HUES6 (cell line): ENCODE results near the gene PABPC4L.

Source experiments
- H3K27ac ChIP-seq: 2 replicates; pipeline ENCODE4 v1.7.0; 2013; ENCODE audit warnings: low read depth, mild to moderate bottlenecking, low read length, inconsistent platforms
- H3K27me3 ChIP-seq: 2 replicates; pipeline ENCODE4 v1.6.1; 2013; ENCODE audit warnings: low read length; ENCODE audit not compliant: control insufficient read depth, insufficient read depth
- H3K36me3 ChIP-seq: 2 replicates; pipeline ENCODE4 v1.6.1; 2013; ENCODE audit warnings: low read length; ENCODE audit not compliant: control insufficient read depth, insufficient read depth
- H3K4me1 ChIP-seq: 2 replicates; pipeline ENCODE4 v1.6.1; 2013; ENCODE audit warnings: low read length; ENCODE audit not compliant: control insufficient read depth, insufficient read depth
- H3K4me3 ChIP-seq: 2 replicates; pipeline ENCODE4 v1.5.1; 2013; ENCODE audit warnings: low read depth, low read length
- H3K9ac ChIP-seq: one replicate; pipeline ENCODE4 v1.6.1; 2013; ENCODE audit warnings: mild to moderate bottlenecking, low read length
- H3K9me3 ChIP-seq: 2 replicates; pipeline ENCODE4 v1.6.1; 2013; ENCODE audit warnings: low read depth, low read length; ENCODE audit not compliant: control insufficient read depth, insufficient read depth

The PABPC4L gene

DNA sequence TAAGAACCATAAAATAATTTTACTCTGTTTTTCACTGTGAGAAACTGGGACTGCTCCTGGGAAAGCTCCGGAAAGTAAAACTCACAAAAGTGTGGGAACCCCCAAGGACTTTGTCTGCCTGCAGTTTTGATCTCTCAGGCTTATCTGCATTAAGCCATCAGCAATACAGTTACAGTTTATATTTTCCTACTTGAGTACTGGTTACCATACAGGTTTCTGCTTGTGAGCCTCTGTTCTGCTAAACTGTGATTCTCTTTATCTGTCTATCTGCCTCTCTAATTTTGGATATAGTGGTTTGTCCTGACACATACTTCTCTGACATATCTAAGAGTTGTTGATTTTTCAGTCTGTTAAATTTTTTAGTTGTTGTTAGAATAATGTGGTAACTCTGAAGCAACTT, 11.6 kb downstream of the PABPC4L start:
- no peaks in the 10 kb centered on the region for H3K36me3 ChIP-seq
- H3K4me3 ChIP-seq = no peak overlapping the region
- H3K9me3 ChIP-seq = no peaks in the 10 kb centered on the region
- H3K27me3 ChIP-seq = no peaks in the 10 kb centered on the region
- no peaks in the 10 kb centered on the region for H3K4me1 ChIP-seq
- H3K9ac ChIP-seq = no peak overlapping the region
- no peak overlapping the region for H3K27ac ChIP-seq

- H3K9ac ChIP-seq = no peak overlapping the region
- no peaks in the 10 kb centered on the region for H3K4me1 ChIP-seq
- no peak overlapping the region for H3K27ac ChIP-seq
- no peaks in the 10 kb centered on the region for H3K36me3 ChIP-seq
- no peak overlapping the region for H3K4me3 ChIP-seq
- no peaks in the 10 kb centered on the region; the same call in 1 of the 2 replicates for H3K9me3 ChIP-seq
- H3K27me3 ChIP-seq = no peaks in the 10 kb centered on the region
These were observed 12.1 kb downstream of the PABPC4L start for GRCh38 chr4:134189480-134189879.

DNA sequence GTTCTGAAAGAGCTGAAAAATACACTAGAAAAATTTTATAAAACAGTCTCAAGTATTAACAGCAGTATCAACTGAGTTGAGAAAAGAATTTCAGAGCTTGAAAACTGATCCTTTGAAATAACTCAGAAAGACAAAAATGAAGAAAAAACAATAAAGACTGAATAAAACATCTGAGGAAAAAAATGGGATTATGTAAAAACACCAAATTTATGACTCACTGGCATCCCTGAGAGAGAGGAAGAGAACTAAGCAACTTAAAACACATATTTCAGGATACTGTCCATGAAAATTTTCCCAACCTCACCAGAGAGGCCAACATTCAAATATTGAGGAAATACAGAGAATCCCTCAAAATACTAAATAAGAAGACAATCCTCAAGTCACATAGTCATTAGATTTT, 22.9 kb downstream of the PABPC4L start:
- Histone ChIP-seq H3K4me1 (peaks cover 4% of the 10 kb centered on the region; the same call in 1 of the 2 replicates), H3K4me3 (no peak overlapping the region), H3K27ac (no peak overlapping the region), H3K36me3 (no peaks in the 10 kb centered on the region), H3K9ac (no peak overlapping the region), H3K9me3 (peaks cover 4% of the 10 kb centered on the region; the same call in 1 of the 2 replicates), H3K27me3 (no peaks in the 10 kb centered on the region)

DNA sequence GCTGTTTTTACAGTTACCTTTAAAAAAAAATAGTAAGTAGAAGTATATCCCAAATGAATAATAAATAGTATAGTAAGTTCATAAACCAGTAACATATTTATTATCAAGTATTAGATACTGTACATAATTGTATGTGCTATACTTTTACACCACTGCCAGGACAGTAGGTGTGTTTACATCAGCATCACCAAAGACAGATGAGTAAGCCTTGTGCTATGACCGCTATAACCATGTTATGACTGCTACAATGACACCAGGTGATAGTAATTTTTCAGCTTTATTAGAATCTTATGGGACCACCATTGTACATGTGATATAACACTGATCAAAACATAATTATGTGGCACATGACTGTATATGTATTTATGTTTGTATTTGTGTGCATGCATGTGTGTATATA, 27.3 kb downstream of the PABPC4L start:
- no peaks in the 10 kb centered on the region for H3K36me3 ChIP-seq
- H3K9ac ChIP-seq = no peak overlapping the region
- peaks cover 1% of the 10 kb centered on the region; the same call in 1 of the 2 replicates for H3K4me1 ChIP-seq
- no peak overlapping the region for H3K4me3 ChIP-seq
- H3K9me3 ChIP-seq = peaks cover 8% of the 10 kb centered on the region; the same call in 1 of the 2 replicates
- H3K27me3 ChIP-seq = no peaks in the 10 kb centered on the region
- no peak overlapping the region for H3K27ac ChIP-seq

DNA sequence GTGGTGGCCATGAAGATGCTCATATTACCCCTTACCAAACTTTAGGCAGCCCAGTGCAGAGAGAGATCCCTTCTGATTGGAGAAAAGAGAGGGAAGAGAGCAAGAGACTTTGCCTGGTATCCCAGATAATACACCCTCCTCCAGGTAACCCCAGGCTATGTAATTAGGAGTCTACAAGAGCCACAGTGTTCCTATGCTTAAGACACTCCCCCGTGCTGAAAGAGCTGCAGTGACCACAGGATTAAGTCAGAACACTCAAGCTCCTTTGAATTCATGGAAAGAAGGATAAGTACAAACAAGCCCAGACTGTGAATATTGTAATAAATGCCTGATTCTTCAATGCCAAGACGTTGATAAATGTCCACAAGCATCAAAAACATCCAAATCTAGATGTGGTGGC, 41.4 kb downstream of the PABPC4L start:
- Histone ChIP-seq H3K4me1 (peaks cover 9% of the 10 kb centered on the region; the same call in 1 of the 2 replicates), H3K36me3 (no peaks in the 10 kb centered on the region), H3K27me3 (no peaks in the 10 kb centered on the region), H3K27ac (no peak overlapping the region), H3K9ac (no peak overlapping the region), H3K4me3 (no peak overlapping the region), H3K9me3 (no peaks in the 10 kb centered on the region)

GRCh38 chr4:134154097-134154496, 47.5 kb downstream of the PABPC4L start:
- Histone ChIP-seq H3K4me1 (peaks cover 7% of the 10 kb centered on the region; the same call in 1 of the 2 replicates), H3K9ac (no peak overlapping the region), H3K4me3 (no peak overlapping the region), H3K9me3 (no peaks in the 10 kb centered on the region), H3K27ac (no peak overlapping the region), H3K27me3 (no peaks in the 10 kb centered on the region), H3K36me3 (no peaks in the 10 kb centered on the region)

- H3K27ac ChIP-seq = no peak overlapping the region
- no peak overlapping the region for H3K4me3 ChIP-seq
- H3K9me3 ChIP-seq = peaks cover 3% of the 10 kb centered on the region; the same call in 1 of the 2 replicates
- H3K36me3 ChIP-seq = no peaks in the 10 kb centered on the region
- H3K9ac ChIP-seq = no peak overlapping the region
- no peaks in the 10 kb centered on the region for H3K27me3 ChIP-seq
- peaks cover 31% of the 10 kb centered on the region for H3K4me1 ChIP-seq
These were observed 53.6 kb downstream of the PABPC4L start for GRCh38 chr4:134147941-134148340.
